GM19239 (cell line): Measurements from ENCODE around the gene CTNS.

Experiments used
- DNase-seq: peaks from one replicate; pipeline ENCODE4 v3.0.0; 2011; ENCODE audit warnings: low spot score; ENCODE audit not compliant: insufficient read length
- FAIRE-seq: peaks from 2 replicates; lab custom pipeline; 2011; peaks lifted over from hg19 to GRCh38; lab: Jason Lieb, UNC

Gene CTNS

GRCh38 chr17:3621146-3621720, 15.3 kb upstream of the CTNS start:
- FAIRE-seq (no peak), DNase-seq (no peak)

- FAIRE-seq (no peak), DNase-seq (no peak)
Observed at GRCh38 chr17:3622977-3623594, 13.5 kb upstream of the CTNS start.

- FAIRE-seq (no peak), DNase-seq (no peak)
Observed at GRCh38 chr17:3626831-3627768, 9.5 kb upstream of the CTNS start.

- DNase-seq (no peak), FAIRE-seq (no peak)
Observed at GRCh38 chr17:3627769-3628167, 8.8 kb upstream of the CTNS start.

DNA sequence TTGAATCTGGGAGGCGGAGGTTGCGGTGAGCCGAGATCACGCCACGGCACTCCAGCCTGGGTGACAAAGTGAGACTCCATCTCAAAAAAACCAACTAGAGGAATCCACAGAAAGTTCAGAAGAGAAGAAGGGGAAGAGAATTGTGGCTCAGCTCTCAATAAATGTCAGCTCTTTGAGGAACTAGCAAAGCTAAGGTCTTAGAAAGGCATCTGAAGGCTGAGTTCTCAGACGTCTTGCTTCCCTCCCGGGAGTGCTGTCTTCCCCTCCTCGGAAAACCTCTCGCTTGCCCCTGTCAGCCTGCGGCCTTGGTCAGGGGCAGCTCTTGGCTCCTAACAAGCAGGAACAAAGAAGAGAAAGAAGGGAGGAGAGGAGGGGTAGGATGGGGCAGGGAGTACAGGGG, 5.8 kb upstream of the CTNS start:
- FAIRE-seq (no peak), DNase-seq (no peak)

GRCh38 chr17:3632287-3632686, 4.3 kb upstream of the CTNS start:
- DNase-seq (no peak), FAIRE-seq (no peak)

DNA sequence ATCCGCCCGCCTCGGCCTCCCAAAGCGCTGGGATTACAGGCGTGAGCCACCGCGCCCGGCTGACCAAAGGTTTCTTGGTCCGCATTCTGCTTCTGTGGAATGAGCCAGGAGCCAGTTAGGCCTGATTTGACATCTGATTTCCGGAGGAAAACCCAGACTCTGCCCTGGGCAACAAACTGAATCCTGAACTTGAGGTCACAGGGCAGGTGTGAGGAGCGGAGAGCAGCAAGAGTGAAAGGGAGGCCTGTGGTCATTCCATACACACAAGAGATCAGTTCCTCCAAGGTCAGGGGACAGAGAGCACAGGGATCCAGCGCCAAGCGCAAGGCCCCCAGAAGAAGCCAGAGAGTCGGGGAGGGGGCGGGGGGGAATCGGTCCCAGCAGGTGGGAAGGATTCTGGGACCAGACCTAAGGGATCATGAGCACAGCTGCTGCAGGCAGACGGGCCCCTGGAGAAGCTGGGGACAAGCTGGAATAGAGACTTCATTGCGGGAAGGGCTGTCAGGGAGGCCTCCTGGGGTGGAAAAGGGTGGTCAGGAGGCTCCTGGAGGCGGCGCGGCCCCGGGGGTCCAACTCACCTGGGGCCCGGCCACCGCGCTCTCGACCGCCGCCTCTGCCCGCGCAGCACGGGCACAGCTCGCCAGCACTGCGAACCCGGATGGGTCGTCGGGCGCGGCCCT, 946 bp upstream of the CTNS start:
- no peak for DNase-seq
- FAIRE-seq: no peak

DNA sequence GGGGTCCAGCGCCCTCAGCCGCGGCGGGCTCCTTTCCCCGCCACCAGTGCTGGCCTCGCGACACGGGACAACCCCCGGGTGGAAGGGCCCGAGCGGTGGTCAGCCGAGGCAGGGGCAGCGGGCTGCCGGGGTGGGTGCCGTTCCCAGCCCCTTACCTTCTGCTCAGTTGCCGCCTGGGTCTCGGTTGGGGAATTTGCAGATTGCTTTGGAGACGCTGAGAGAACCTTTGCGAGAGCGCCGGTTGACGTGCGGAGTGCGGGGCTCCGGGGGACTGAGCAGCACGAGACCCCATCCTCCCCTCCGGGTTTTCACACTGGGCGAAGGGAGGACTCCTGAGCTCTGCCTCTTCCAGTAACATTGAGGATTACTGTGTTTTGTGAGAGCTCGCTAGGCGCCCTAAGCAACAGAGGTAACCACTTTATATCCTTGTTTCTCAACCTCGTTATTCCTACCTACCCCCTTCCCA, 381 bp downstream of the CTNS start:
- no peak for FAIRE-seq
- no peak for DNase-seq

- DNase-seq: no peak
- peak; percentile 59 for FAIRE-seq
Observed at GRCh38 chr17:3639981-3640596, 3.5 kb downstream of the CTNS start.

DNA sequence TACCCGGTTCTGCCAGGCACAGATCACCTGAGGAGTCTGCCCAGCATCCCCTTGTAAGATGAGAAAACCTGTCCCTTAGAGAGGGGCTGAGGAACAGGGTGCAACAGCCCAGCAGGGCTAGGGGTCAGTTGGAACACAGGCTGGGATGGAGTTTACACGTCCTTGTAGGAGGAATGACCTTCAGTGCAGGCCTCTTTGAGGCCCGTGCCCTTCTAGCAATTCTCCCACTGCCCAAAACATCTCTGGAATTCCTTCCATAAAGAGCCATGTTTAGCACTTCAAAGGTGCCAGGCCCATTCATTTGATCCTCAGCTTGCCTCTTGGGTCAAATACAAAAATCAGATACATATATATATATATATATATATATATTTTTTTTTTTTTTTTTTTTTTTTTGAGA, 4.5 kb downstream of the CTNS start:
- DNase-seq (no peak), FAIRE-seq (no peak)

DNA sequence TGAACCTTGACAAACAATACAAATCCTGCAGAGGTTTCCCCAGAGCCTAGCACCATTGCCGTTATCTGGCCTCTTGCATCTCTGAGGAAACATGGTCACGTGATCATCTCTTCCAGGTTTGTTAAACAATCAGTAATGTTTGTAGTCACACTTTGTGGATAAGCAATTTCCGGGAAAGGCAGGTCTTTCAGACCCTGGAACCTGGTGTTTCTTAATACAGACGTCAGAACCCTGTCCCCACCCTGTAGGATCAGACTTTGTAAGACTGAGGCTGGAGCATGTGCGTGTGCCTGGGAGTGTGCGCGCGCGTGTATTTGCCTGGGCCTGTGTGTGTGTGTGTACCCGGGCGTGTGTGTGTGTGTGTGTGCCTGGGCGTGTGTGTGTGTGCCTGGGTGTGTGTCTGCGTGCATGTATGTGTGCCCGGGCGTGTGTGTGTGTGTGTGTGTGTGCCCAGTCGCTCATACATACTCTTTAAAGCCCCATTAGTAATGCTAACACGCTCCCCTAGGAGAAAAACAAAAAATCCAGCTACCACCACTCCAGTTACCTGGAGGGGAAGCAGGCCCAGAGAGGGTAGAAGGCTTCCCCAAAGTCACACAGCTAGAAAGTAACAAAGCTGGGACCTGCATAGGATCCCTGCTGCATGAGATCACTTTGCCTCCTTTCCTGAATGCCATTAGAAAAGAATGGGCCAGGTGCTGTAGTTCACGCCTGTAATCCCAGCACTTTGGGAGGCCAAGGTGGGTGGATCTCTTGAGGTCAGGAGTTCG, 5.3 kb downstream of the CTNS start:
- FAIRE-seq: no peak
- DNase-seq: no peak

- DNase-seq: no peak
- no peak for FAIRE-seq
Observed at GRCh38 chr17:3643889-3644349, 7.4 kb downstream of the CTNS start.

GRCh38 chr17:3645310-3645709, 8.8 kb downstream of the CTNS start:
- DNase-seq (no peak), FAIRE-seq (peak; percentile 58)

- DNase-seq (no peak), FAIRE-seq (no peak)
Observed at GRCh38 chr17:3647251-3647650, 10.7 kb downstream of the CTNS start.

GRCh38 chr17:3647769-3648555, 11.4 kb downstream of the CTNS start:
- FAIRE-seq (peak; percentile 80), DNase-seq (no peak)

DNA sequence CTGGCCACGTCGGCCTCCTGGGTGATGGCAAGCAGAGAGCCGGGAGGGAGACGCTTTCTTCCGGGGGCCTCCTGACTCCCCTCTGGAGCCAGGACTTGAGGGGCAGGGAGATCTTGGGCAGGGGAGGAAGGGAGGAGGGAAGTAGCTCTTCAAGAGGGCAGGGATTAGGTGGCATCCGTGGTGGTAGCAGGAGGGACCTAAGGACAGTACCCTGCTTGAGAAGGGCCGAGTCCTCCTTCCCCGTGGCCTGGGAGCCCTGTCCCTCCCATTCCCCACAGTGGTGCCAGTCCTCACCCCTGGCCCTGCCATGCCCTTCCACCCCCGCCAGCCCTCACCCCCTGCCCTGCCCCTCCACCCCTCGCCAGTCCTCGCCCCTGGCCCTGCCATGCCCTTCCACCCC, 19.2 kb downstream of the CTNS start:
- DNase-seq (no peak), FAIRE-seq (no peak)

GRCh38 chr17:3656353-3656752, 19.8 kb downstream of the CTNS start:
- DNase-seq: no peak
- FAIRE-seq: no peak

GRCh38 chr17:3656755-3657587, 20.4 kb downstream of the CTNS start:
- no peak for DNase-seq
- no peak for FAIRE-seq
